Fibroblast of skin of left quadriceps (primary cell): ENCODE data around the gene GNA14.
"Not testable (repeated sequence)": the region's sequence is repeated elsewhere in the genome, so short reads cannot be mapped to it uniquely, and the experiment has no call there.

Source experiments
- DNase-seq, 2 experiments: peaks; one replicate each; pipeline ENCODE4 v3.0.0-alpha.2; 2013; ENCODE audit warnings: low read depth in 2 of 2

The GNA14 gene

DNA sequence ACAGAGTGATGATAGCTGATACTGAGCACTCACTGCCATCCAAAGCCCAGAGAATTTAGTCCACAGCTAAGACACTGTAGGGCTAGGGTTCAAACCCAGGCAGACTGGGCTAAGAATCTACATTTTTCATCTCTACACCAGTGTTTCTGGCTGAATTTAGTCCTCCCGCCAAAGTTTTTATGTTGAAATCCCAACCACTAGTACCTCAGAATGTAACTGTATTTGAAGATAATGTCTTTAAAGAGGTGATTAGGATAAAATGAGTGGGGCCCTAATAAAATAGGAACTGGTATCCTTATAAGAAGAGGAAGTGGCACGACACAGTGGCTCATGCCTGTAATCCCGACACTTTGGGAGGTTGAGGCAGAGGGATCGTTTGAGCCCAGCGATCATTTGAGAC lies 4.3 kb downstream of the GNA14 start:
- no peak for DNase-seq

DNA sequence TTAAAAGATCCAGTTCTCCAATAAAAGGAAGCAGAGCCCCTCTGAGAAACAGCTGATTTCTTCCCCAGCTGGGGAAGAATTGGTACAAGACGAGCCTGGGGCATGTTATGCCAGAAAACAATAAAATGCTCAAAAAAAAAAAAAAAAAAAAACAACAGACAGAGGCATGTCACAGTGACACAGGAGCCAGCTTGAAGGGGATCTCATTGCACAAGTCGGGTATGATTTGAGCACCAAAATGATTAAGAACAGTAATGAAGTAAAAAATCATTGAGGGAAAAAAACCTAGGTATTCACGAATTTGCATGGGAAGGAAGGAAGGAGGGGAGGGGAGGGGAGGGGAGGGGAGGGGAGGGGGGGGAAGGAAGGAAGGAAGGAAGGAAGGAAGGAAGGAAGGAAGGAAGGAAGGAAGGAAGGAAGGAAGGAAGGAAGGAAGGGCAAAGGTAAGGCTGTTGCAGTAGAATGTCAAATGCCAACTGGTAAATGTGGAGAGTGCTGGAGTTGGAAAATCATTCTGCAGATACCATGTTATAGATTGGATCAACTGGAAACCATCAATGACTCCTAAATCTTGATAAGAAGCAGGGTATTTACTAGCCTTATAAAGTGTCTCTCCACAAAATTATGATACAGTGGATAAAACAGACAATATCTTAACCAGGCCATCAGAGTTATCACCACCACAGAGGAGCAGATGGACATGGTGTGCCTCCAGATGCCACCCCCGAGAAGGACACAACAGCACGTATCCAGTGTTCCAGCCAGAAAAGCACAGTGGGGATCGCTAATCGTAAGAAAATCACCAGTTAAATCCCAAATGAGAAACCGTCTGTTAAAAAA lies 7.2 kb downstream of the GNA14 start:
- no peak for DNase-seq

DNA sequence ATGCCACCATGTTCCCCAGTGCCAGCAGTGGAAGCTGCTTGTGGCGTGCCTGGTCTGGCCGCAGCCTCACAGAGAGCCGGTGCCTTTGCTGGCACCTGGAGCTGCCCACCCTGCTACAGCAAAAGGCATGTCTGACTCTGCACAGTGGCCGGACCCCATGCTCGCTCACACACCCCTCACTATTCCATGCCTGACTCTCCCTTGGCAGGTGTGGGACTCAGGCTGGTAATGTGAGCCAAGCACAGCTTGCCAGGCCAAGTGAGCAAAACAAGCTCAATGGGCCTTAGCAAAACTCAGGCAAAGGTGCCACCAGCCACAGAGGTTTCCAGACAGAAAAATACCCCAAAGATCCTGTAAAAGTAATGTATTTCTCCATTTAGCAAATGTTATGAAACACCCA lies 15.5 kb downstream of the GNA14 start:
- no peak for DNase-seq

DNA sequence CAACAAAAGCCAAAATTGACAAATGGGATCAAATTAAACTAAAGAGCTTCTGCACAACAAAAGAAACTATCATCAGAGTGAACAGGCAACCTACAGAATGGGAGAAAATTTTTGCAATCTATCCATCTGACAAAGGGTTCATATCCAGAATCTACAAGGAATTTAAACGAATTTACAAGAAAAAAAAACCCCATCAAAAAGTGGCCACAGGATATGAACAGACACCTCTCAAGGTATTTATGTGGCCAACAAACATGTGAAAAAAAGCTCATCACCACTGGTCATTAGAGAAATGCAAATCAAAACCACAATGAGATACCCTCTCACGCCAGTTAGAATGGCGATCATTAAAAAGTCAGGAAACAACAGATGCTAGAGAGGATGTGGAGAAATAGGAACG lies 19.3 kb downstream of the GNA14 start:
- DNase-seq = not testable (repeated sequence)

DNA sequence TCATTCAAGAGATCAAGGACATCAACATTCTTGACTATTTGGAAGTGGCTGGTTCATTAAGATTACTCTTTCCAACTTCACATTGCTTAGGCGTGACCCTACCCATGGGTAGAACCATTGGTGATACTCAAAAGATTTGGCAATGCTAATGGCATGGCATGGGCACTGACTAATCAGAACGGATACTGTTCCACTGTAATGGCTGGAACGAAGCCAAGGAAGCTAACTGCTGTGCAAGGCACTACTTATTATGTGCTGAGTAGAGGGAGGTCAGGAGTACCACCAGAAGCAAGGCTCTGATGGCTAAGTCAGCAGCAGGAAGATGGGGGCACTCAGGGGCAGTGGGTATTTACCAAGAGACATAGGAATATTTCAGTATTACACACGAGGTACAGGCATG lies 31.9 kb downstream of the GNA14 start:
- no peak for DNase-seq

DNA sequence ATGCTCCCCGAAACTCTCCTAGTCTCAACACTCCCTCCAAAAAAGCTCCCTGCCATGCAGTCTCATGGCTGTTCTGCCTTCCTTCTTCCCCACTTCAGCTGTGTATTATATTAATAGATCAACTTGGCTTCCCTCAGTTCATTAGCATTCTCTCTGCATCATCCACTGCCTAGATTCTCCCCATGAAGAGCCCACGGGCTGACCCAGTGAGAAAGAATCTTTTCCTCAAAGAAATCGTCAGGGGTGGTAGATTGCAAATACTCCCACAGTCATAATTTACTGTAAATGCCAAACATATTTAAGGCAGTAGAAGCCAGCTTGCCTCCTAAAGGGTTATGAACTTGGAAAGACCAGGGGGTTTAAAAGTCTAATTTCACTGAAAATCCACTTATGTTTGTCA lies 33.5 kb downstream of the GNA14 start:
- DNase-seq = no peak

DNA sequence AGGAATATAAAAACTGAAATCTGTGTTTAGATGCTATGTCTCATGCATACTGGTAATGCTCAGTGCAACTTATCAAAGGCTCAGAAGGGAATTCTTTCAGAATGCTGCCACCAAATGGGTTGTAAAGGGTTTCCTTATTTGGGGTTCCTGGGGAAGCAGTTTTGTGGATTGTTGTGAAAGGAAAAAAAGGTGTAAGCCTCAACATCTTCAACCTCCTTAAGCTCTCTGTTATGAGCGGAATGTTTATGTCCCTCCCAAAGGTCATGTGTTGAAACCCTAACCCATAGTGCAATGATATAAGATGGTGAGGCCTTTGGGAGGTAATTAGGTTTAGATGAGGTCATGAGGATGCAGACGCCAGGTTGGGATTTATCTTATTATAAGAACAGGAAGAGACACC lies 41.6 kb downstream of the GNA14 start:
- DNase-seq = no peak

DNA sequence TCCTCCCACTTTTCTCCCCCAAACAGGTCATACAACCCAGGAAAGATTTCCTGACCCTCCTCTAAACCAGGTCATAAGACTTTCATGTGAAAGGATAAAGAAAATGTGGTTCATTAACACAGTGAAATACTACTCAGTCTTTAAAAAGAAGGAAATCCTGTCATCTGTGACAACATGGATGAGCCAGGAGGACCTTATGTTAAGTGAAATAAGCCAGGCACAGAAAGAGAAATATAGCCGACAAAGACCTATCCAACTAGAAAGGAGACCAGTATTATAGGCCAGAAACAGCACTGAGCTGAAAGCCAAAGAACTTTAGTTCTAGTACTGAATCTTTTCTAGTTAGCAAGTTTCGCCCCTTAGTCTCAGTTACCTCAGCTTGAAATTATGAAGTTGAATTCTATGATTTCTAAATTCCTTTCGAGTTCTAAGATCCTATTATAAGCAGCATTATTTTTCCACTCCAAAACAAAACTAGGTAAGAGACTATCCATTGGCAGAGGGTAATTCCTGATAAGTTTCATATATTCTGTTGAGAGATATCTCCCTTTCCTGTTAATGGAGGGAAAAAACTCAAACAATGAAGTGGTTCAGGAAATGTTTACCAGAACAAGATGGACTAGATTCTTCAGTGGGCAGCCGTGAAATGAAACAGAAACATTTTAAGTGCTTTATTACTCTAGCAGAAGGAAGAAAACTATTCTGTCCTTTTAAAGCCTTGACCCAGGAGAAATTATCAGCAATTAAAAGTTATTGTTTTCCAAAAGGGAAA lies 42.5 kb downstream of the GNA14 start:
- no peak for DNase-seq

DNA sequence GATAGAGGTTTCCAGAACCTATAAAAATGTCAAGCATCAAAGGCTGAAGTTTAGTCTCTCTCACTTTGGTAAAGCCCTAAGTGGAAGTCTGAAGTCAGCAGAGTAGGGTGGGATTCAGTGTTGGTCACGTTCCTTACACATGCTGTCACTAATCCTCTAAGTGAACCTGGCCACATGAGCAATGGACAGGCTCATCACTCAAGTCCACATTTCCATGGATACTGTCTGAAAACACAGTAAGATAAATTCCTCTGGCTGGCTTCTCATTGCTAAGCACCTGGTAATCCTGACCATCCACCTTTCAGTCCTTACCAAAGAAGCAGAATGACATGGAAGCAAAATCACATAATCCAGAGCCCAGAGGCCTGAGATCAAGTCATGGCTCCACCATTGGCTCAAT lies 43.8 kb downstream of the GNA14 start:
- no peak for DNase-seq

DNA sequence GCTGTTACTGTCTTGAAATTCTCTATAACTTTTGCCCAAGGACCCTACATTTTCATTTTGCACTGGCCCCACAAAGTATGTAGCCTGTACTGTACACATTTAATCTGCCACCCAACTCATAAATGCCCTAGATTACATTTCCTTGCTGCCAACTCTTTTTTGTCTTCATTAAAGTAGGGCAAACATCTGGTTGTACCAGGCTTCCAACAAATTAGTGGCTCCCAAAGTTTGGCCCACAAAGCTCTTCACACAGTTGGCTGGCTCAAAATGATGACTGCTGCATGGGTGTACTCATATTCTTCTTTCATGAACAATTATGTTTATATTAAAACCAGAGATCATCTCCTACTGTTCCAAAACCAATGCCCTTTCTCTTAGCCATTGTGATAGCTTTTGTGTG lies 45.3 kb downstream of the GNA14 start:
- no peak for DNase-seq

DNA sequence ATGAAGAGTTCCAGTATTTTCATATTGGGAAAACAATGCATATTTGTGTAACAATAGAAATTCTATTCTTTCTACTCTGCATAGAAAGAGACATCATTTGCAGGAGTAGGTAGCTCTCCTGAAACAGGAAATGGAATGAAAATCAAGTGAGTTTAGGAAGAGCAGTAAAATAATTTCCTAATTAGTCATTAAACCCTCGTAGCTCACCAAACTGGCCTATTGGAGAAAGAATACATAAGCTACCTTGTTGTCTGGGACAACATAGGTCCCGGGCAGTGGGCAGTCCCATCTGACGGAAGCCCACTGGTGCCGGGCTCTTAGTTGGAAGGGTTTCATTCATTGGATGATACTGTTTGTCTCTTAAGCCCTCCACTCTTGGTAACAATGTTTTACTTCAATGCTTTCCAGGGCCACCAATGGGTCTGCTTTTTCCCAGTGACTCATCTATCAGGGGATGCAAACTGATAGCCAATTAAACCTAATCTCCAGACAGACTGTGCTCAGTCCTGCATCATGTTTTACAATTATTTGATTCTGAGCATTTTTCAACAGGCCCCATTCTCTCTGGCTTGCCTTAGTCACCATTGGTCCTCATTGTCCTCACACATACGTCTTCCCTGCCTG lies 46.5 kb downstream of the GNA14 start:
- no peak for DNase-seq

DNA sequence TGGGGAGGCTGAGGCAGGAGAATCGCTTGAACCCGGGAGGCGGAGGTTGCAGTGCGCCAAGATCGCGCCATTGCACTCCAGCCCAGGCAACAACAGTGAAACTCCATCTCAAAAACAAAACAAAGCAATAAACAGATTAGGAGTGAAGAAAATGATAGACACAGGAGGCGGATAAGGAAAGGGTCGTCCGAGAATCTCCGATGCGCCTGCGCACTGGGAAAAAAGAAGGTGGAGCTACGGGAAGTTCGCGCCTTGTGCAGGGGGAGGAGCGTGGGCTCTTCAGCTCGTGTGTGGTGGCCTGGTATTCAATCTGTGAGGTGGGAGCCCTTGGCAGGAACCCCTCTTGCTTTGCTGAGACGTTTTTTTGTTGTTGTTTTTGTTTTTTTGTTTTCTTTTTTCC lies 47.3 kb downstream of the GNA14 start:
- DNase-seq = no peak

DNA sequence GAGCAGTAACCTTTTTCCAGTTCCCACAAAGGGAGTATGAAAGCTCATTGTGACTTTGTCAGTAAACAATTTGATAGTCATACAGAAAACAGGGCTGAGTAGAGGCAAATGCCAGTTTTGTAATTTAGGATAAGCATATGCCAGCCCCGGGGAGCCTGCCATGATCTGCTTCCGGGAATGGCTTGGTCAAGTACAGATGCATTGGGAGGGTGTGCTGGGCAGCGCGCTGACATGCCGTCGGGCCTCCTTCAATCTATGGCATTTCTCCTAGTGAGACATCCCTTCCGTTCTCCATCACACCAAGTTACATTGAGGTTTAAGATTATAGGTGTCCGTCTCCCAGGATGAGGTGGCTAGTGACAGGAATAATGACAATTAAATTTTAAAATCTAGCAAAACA lies 48.6 kb downstream of the GNA14 start:
- DNase-seq = no peak

DNA sequence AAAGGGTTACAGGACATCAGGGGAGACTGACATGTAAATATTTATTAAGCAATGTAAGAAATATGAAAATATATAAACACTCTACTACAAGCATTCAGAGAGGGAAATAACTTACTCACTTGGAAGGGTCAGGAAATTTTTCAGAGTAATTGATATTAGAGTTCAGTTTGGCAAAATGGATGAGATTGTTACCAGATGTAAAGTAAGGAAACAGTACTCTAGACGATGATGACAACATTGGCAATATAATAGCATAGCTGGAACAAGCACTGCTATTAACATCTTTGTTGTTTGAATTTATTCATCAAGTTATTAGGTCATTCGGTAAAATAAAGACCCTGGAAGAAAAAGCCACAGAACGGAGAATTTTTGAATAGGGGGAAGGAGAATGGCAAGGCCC lies 49.1 kb downstream of the GNA14 start:
- no peak for DNase-seq

DNA sequence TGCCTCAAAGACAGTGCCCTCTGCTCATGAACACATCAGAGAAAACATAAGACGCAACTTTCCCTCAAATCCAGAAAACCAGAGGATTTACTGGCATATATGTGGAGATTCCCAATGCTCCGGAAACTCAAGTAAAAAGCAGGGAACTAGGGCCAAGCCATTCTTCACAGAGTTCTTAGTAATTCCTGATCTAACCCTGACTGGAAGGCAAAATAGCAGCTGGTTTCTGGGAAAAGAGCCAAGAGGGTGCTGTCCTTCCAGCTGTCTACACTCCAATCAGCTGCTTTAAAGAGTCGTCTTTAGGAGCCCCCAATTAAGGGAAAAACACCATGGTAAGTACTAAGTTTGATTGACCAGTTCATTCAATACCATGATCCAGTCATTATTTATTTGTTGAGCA lies 49.6 kb downstream of the GNA14 start:
- peak in 1 of 2 experiments; percentile 14 for DNase-seq

DNA sequence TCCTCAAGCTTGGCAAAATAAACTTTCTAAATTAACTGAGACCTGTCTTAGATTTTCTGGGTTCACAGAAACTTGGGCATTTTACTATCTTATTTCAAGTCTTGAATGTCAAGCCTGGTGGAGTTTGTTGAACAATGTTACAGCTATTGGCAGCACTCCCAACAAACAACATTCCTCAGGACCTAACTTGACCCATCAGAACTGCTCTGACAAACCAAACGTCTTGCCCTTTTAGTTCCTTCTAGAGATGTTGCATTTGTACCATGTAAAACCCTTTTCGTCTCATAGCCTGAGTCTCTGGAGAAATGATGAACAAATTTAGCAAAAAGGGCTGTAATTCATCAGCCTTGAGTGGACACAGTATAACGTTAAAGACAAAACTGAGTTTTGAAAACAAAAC lies 51.1 kb downstream of the GNA14 start:
- DNase-seq = no peak

DNA sequence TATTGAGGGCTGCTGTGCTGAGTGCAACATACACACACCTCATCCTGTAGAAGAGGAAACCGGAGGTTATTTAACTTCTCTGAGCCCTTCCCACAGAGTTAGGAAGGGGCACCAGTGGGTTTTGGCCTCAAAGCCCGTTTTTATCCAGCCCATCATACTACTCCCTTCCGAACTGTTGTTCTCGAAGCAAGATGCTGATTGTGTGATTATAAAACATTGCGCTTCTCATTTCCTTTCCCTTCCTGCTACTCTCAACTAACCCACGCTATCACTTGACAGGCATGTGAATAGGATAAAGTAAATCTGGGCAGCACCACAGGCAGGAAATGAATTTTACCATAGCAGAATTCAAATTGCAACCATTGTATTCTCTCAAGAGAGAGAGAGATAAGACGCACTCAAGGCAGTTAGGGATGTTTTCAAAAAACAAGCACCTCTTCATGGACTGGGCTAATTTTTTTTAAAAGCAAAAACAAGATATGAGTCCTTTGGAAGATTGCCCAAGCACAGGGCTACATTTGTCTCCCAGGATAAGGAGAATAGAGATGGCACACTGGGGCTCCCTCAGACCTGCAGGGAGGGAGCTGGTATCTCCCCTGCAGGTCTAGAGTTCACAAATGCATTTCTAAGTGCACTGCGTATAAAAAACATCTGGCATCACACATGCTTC lies 52.6 kb downstream of the GNA14 start:
- no peak for DNase-seq

DNA sequence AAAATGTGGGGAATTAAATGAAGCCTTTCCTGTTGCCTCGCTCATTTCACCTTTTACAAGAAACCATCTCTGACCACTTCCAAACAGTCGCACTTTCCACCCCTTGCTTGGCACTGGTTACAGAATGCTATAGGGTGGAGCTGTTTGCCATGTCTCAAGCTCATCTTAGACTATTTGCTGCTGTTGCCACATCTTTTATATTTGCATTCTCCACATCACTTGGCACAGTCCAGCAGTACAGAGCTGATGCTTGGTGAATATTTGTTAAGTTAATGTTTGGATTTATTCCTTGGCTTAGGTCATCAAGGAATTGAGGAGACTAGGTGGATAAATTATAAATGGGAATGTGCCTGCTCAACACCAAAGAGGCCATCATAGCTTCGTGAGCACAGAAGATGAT lies 53.2 kb downstream of the GNA14 start:
- DNase-seq = no peak

DNA sequence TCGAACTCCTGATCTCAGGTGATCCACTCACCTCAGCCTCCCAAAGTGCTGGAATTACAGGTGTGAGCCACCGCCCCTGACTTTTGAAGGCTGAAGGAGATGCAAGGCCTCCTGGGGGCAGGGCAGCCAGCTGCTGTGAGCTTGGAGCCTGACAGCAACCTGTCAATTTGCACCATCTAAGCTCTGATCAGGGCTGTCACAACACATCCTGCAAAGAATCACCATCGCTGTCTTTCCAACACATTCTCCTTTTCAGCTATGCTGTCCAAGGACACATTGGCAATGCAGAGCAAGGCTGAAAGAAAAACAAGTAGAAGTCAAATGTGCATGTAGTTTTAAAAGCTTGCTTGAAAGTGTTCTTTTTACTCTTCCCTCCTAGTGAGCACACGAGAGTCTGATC lies 54.6 kb downstream of the GNA14 start:
- DNase-seq = no peak

DNA sequence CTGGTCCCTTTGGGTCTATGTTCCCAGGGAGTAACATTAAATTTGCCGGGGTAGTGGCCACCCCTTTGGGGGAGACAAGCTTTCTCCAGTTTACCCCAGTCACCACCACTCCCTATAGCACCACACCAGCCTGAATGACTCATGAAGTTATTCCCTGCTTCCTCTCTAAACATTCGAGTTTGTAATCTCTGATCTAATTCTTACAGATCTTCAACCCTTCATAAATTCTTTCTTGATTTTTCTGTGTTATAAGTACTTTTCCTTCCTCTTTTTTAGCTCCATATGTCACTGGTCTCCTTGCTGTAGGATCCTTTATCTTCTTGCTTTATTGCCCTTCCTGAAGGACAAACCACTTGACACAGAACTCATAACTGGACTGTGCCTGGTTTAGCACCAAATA lies 55.6 kb downstream of the GNA14 start:
- no peak for DNase-seq

DNA sequence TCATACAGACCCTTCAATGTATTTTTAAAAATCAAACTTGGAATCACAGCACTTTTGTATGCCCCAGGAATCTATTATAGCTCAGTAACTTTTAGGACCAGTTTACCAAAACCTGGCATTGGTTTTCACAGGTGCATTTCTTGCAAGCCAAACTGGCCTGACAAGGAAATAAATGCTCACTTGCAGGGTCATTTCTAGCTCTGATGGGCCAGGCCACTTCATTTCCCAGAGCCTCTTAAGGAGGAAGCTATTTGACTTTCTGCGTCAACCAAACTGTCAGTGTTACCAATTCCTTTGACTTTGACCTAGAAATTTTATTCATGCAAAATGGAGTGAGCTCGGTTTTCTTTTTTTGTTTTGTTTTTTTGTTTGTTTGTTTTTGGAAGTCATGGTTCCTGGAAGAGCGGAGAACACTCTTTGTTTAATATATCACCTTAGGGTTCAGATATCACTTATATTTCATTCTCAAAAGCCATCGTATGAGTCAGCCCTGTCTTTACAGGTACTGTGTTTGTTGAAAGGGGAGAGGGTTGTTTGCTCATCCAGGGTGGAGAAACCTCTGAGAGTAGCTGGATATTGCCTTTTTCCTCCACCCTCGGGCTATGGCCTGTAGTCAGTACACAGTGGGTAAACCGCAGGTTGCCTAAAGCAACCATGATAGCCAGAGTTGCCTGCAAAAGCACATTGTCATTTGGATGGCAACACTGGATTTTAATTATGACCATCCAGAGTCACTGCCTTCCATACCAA lies 58.9 kb downstream of the GNA14 start:
- DNase-seq = no peak
